ENCODE data around the gene CYP4F2. TPM values are rescaled to one million over a fixed set of nuclear protein-coding genes. Genes with fewer than 3 reads are reported as not detected.
A peak's percentile ranks its signal among the peaks of the same experiment; 100 is the strongest.
"Not testable (repeated sequence)": the region's sequence is repeated elsewhere in the genome, so short reads cannot be mapped to it uniquely, and the experiment has no call there.

CYP4F2 gene, protein sequence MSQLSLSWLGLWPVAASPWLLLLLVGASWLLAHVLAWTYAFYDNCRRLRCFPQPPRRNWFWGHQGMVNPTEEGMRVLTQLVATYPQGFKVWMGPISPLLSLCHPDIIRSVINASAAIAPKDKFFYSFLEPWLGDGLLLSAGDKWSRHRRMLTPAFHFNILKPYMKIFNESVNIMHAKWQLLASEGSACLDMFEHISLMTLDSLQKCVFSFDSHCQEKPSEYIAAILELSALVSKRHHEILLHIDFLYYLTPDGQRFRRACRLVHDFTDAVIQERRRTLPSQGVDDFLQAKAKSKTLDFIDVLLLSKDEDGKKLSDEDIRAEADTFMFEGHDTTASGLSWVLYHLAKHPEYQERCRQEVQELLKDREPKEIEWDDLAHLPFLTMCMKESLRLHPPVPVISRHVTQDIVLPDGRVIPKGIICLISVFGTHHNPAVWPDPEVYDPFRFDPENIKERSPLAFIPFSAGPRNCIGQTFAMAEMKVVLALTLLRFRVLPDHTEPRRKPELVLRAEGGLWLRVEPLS
- not detected in 2 replicates for total RNA-seq

- Mint-ChIP-seq H3K36me3 (ENCODE audit: low read depth) (no peaks in the 10 kb centered on the region), H3K4me1 (no peaks in the 10 kb centered on the region), H3K4me3 (no peak within 1 kb of the TSS), H3K27ac (no peak within 1 kb of the TSS), H3K9me3 (no peaks in the 10 kb centered on the region), H3K27me3 (peaks cover 21% of the 10 kb centered on the region)
- intact Hi-C loops (cut with micrococcal nuclease): no loop called here
- peak; percentile 30 for DNase-seq
Observed at GRCh38 chr19:15897738-15898276, at the start of gene CYP4F2. Gene CYP4F2 (minus strand): TSS chr19:15898074. CDS start chr19:15897611, 463 bp downstream.

DNA sequence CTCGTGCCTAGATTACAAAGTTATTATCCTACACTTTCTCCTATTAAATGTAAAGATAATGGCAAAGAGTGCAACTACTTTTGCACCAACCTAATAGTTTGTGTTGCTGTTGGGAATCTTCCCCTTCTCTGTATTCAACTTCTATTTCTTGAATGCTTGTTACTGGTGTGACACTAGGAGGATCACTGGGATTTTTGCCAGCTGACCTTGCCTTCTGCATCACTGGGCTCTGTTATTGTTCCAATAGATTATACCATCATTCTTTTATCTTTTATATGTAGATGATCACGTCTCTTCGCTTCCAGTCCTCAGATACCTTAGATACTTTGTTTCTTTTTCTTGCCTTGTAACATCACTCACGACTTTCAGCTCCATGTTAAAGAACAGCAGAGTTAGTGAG lies 47.4 kb upstream of the CYP4F2 start:
- DNase-seq: no peak
- Mint-ChIP-seq H3K4me1 (no peaks in the 10 kb centered on the region), H3K4me3 (no peak overlapping the region), H3K36me3 (ENCODE audit: low read depth) (no peaks in the 10 kb centered on the region), H3K9me3 (peaks cover 12% of the 10 kb centered on the region), H3K27me3 (peaks cover 6% of the 10 kb centered on the region), H3K27ac (no peak overlapping the region)
- intact Hi-C loops (cut with micrococcal nuclease): no loop called here

DNA sequence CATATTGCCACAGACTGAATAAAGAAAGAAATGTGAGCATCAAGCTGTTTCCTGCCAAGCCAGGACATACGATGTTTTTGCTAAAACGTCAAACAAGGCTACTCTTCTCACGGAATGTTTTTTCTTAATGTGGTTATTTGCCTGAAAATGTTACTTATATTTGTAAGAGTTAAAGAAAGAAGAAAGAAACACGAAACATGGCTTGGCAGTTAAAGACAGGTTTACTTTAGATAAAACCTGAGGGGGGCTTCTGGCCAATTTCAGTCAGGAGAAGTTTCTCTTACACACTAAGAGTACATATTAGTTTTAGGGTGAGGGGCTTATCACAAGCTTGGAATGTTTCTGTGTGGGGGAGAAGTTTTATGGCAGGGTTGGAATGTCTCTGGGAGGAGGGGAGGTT lies 46.5 kb upstream of the CYP4F2 start:
- H3K36me3 Mint-ChIP-seq (ENCODE audit: low read depth): no peaks in the 10 kb centered on the region
- no peak overlapping the region for H3K4me3 Mint-ChIP-seq
- H3K27ac Mint-ChIP-seq: no peak overlapping the region
- H3K4me1 Mint-ChIP-seq: no peaks in the 10 kb centered on the region
- H3K27me3 Mint-ChIP-seq: peaks cover 6% of the 10 kb centered on the region
- no peak for DNase-seq
- H3K9me3 Mint-ChIP-seq: peaks cover 10% of the 10 kb centered on the region
- intact Hi-C loops (cut with micrococcal nuclease): no loop called here

GRCh38 chr19:15937771-15938170 lies 39.9 kb upstream of the CYP4F2 start:
- peak; percentile 33 for DNase-seq
- H3K4me3 Mint-ChIP-seq: no peak overlapping the region
- intact Hi-C loops (cut with micrococcal nuclease): no loop called here
- no peak overlapping the region for H3K27ac Mint-ChIP-seq
- H3K36me3 Mint-ChIP-seq (ENCODE audit: low read depth): no peaks in the 10 kb centered on the region
- H3K4me1 Mint-ChIP-seq: no peaks in the 10 kb centered on the region
- H3K9me3 Mint-ChIP-seq: no peaks in the 10 kb centered on the region
- H3K27me3 Mint-ChIP-seq: peaks cover 3% of the 10 kb centered on the region

DNA sequence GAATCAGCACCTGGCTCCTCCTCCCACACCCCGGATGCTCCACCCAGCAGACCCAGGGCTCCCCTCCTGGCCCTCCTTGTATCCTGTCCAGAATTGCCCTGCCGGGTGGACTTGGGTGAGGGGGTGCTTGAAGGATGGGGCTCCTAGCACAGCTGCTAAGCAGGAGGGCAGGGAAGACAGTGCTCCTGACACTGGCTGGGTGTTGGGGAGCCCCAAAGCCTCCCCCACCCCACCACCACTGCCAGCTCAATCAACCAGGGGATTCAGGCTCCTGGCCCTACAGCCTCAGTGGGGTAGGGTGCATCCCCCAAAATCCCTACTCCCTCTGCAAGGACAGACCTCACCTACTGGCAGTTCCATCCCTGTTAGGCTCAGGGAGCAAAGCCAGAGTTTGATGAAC lies 39.1 kb upstream of the CYP4F2 start:
- Mint-ChIP-seq H3K27me3 (peaks cover 3% of the 10 kb centered on the region), H3K9me3 (no peaks in the 10 kb centered on the region), H3K36me3 (ENCODE audit: low read depth) (no peaks in the 10 kb centered on the region), H3K27ac (no peak overlapping the region), H3K4me3 (no peak overlapping the region), H3K4me1 (no peaks in the 10 kb centered on the region)
- DNase-seq: peak; percentile 41
- intact Hi-C loops (cut with micrococcal nuclease): no loop called here

GRCh38 chr19:15936173-15936572 lies 38.3 kb upstream of the CYP4F2 start:
- no peaks in the 10 kb centered on the region for H3K4me1 Mint-ChIP-seq
- peak; percentile 30 for DNase-seq
- intact Hi-C loops (cut with micrococcal nuclease): no loop called here
- H3K27me3 Mint-ChIP-seq: peaks cover 3% of the 10 kb centered on the region
- H3K36me3 Mint-ChIP-seq (ENCODE audit: low read depth): peaks cover 2% of the 10 kb centered on the region
- H3K27ac Mint-ChIP-seq: no peak overlapping the region
- peaks cover under 1% of the 10 kb centered on the region for H3K9me3 Mint-ChIP-seq
- no peak overlapping the region for H3K4me3 Mint-ChIP-seq

- peak; percentile 48 for DNase-seq
- H3K4me1 Mint-ChIP-seq: no peaks in the 10 kb centered on the region
- H3K4me3 Mint-ChIP-seq: no peak overlapping the region
- peaks cover 3% of the 10 kb centered on the region for H3K36me3 Mint-ChIP-seq (ENCODE audit: low read depth)
- intact Hi-C loops (cut with micrococcal nuclease): no loop called here
- peaks cover 6% of the 10 kb centered on the region for H3K27me3 Mint-ChIP-seq
- no peak overlapping the region for H3K27ac Mint-ChIP-seq
- H3K9me3 Mint-ChIP-seq: peaks cover 6% of the 10 kb centered on the region
Observed at GRCh38 chr19:15935167-15935702, 37.4 kb upstream of the CYP4F2 start.

- H3K27ac Mint-ChIP-seq: peak within 1 kb of the TSS; percentile 17
- no peak within 1 kb of the TSS for H3K4me3 Mint-ChIP-seq
- DNase-seq: peak; percentile 39
- peaks cover 3% of the 10 kb centered on the region for H3K36me3 Mint-ChIP-seq (ENCODE audit: low read depth)
- H3K4me1 Mint-ChIP-seq: no peaks in the 10 kb centered on the region
- intact Hi-C loops (cut with micrococcal nuclease): no loop called here
- peaks cover 6% of the 10 kb centered on the region for H3K27me3 Mint-ChIP-seq
- H3K9me3 Mint-ChIP-seq: peaks cover 10% of the 10 kb centered on the region
Observed at GRCh38 chr19:15934332-15935078, 36.6 kb upstream of the CYP4F2 start, which contains the start of gene CYP4F11. Gene CYP4F11 (minus strand): TSS chr19:15934529. CDS start chr19:15934408, 121 bp downstream.

DNA sequence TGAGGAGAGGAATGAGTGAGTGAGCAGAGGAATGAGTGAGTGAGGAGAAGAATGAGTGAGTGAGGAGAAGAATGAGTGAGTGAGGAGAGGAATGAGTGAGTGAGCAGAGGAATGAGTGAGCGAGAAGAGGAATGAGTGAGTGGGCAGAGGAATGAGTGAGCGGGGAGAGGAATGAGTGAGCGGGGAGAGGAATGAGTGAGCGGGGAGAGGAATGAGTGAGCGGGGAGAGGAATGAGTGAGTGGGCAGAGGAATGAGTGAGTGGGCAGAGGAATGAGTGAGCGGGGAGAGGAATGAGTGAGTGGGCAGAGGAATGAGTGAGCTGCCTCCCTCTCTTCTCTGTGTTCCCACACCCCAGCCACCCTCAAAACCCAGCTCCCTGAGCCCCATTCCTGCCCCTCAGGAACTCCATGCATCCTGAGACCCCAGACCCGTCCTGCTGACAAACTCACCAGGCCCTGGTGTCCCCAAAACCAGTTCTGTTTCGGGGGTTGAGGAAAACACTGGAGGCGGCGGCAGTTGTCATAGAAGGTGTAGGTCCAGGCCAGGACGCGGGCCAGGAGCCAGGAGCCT lies 36.0 kb upstream of the CYP4F2 start:
- H3K4me3 Mint-ChIP-seq; H3K27me3 Mint-ChIP-seq; H3K4me1 Mint-ChIP-seq; intact Hi-C loops (cut with micrococcal nuclease); H3K9me3 Mint-ChIP-seq; H3K36me3 Mint-ChIP-seq (ENCODE audit: low read depth): not testable (repeated sequence)
- H3K27ac Mint-ChIP-seq: peak overlapping the region; percentile 17
- peak; percentile 45 for DNase-seq

DNA sequence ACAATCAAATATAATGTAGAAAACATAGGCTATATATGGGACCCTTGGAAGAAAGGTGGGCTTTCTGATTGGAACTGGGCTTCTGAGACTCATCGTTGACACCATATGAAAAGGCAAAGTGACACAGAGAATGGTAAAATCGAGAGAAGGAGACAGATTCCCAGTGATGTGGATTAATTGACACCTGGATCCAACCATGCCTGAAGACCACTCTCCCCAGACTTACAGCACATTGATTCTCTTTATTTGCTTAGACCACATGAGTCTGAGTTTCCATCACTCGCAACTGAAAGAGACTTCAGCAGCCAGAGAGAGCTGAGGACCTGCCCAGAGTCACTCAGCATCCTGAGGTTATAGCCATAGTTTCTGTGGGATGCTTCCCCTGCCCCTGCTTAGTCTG lies 30.4 kb upstream of the CYP4F2 start:
- no peak overlapping the region for H3K4me3 Mint-ChIP-seq
- H3K9me3 Mint-ChIP-seq: peaks cover 10% of the 10 kb centered on the region
- H3K27me3 Mint-ChIP-seq: peaks cover 3% of the 10 kb centered on the region
- H3K27ac Mint-ChIP-seq: no peak overlapping the region
- intact Hi-C loops (cut with micrococcal nuclease): no loop called here
- peaks cover 3% of the 10 kb centered on the region for H3K36me3 Mint-ChIP-seq (ENCODE audit: low read depth)
- DNase-seq: peak; percentile 23
- H3K4me1 Mint-ChIP-seq: no peaks in the 10 kb centered on the region

DNA sequence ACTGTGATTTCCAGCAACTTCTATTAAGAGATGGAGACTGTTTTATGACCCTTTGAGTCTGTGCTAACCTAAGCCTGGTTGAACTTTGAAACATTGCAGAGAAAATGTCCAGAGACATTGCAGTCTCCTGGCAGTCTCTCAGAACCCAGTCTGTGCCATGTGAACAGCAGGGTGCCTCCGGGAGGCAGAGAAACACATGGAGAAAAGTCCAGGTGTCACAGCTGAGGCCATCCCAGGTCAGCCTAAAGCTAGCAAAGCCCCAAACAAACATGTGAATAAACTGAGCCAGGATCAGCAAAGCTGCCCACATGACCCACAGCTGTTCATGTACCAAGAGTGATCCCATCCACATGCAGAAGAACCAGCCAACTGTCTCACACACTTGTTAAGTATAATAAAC lies 28.6 kb upstream of the CYP4F2 start:
- H3K27ac Mint-ChIP-seq: no peak overlapping the region
- peaks cover 6% of the 10 kb centered on the region for H3K27me3 Mint-ChIP-seq
- intact Hi-C loops (cut with micrococcal nuclease): no loop called here
- H3K36me3 Mint-ChIP-seq (ENCODE audit: low read depth): peaks cover 3% of the 10 kb centered on the region
- H3K4me3 Mint-ChIP-seq: no peak overlapping the region
- H3K9me3 Mint-ChIP-seq: peaks cover 10% of the 10 kb centered on the region
- H3K4me1 Mint-ChIP-seq: no peaks in the 10 kb centered on the region
- DNase-seq: peak; percentile 50

GRCh38 chr19:15923702-15924101 lies 25.8 kb upstream of the CYP4F2 start:
- Mint-ChIP-seq H3K36me3 (ENCODE audit: low read depth) (no peaks in the 10 kb centered on the region), H3K4me1 (no peaks in the 10 kb centered on the region), H3K27ac (no peak overlapping the region), H3K9me3 (no peaks in the 10 kb centered on the region), H3K4me3 (no peak overlapping the region), H3K27me3 (peaks cover 7% of the 10 kb centered on the region)
- intact Hi-C loops (cut with micrococcal nuclease): no loop called here
- DNase-seq: peak; percentile 37

GRCh38 chr19:15922021-15922420 lies 24.1 kb upstream of the CYP4F2 start:
- DNase-seq: peak; percentile 32
- H3K27ac Mint-ChIP-seq: no peak overlapping the region
- no peaks in the 10 kb centered on the region for H3K36me3 Mint-ChIP-seq (ENCODE audit: low read depth)
- no peak overlapping the region for H3K4me3 Mint-ChIP-seq
- no peaks in the 10 kb centered on the region for H3K4me1 Mint-ChIP-seq
- intact Hi-C loops (cut with micrococcal nuclease): no loop called here
- H3K27me3 Mint-ChIP-seq: peaks cover 7% of the 10 kb centered on the region
- no peaks in the 10 kb centered on the region for H3K9me3 Mint-ChIP-seq

Data from activated CD4-positive, alpha-beta T cell treated with anti-CD3 and anti-CD28 coated beads, Interleukin-2, amount 10 ng/mL, durations not matched to agents 24 days and 14 days (primary cell).